ENCODE data around the gene SYNJ2. TPM values are rescaled to one million over a fixed set of nuclear protein-coding genes. Genes with fewer than 3 reads are reported as not detected.

Gene SYNJ2
- polyA plus RNA-seq, 1 donor from 2014 or later = 0.12 TPM

DNA sequence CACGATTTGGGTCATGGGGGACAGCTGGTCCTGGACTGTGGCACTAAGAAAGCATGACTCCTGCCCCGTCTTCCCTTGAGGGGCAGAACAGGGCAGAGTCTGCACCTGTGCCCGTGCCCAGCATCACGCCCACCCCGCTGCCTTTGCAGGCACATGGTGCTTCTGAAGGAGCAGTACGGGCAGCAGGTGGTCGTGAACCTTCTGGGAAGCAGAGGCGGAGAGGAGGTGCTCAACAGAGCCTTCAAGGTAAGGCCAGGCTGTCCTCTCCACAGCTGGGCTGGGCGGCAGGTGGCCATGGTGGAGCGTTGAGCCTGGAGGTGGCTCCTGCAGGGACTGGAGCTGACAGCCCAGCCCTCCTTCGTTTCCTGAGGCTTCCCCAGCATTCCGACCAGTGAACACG lies 77.4 kb downstream of the SYNJ2 start:
- Histone ChIP-seq H3K36me3 (ENCODE audit: insufficient read depth, low read length) (no peaks in the 10 kb centered on the region), H3F3A (ENCODE audit: insufficient read depth, low read length, poor library complexity, severe bottlenecking) (no peaks in the 10 kb centered on the region), H3K27ac (ENCODE audit: low read length) (no peak overlapping the region), H3K9ac (ENCODE audit: low read length) (no peak overlapping the region), H3K27me3 (ENCODE audit: insufficient read depth, low read depth, low read length) (no peaks in the 10 kb centered on the region), H3K9me3 (ENCODE audit: low read length) (no peaks in the 10 kb centered on the region), H4K20me1 (ENCODE audit: insufficient read depth) (no peaks in the 10 kb centered on the region), H3K4me3 (ENCODE audit: low read length) (no peak overlapping the region), H3K9me2 (ENCODE audit: insufficient read depth, low read length) (no peaks in the 10 kb centered on the region), H3K79me2 (replicated peaks; ENCODE audit: insufficient read depth, low read length) (no peaks in the 10 kb centered on the region), H2AFZ (ENCODE audit: low read depth, low read length) (no peak overlapping the region), H3K4me2 (ENCODE audit: low read length) (no peak overlapping the region)
- TF ChIP-seq MXI1 (conservative IDR thresholded peaks at IDR 0.05; ENCODE audit: poor library complexity, severe bottlenecking) (no peak), REST (IDR thresholded peaks at IDR 0.05; ENCODE audit: borderline replicate concordance) (no peak), TAF1 (IDR thresholded peaks at IDR 0.05; ENCODE audit: low read depth) (no peak), POLR2AphosphoS5 (IDR thresholded peaks at IDR 0.05) (no peak), RAD21 (conservative IDR thresholded peaks at IDR 0.05) (no peak), EZH2 (IDR thresholded peaks at IDR 0.05; ENCODE audit: borderline replicate concordance, insufficient read depth, low read length, poor library complexity, severe bottlenecking) (no peak), EP300 (conservative IDR thresholded peaks at IDR 0.05; ENCODE audit: poor library complexity, severe bottlenecking) (no peak), CTCF (IDR thresholded peaks at IDR 0.05; ENCODE audit: poor library complexity, severe bottlenecking) (no peak), SMC3 (conservative IDR thresholded peaks at IDR 0.05; ENCODE audit: poor library complexity) (no peak)

- Histone ChIP-seq H3K79me2 (replicated peaks; ENCODE audit: insufficient read depth, low read length) (no peaks in the 10 kb centered on the region), H3K9ac (ENCODE audit: low read length) (no peak overlapping the region), H3K9me2 (ENCODE audit: insufficient read depth, low read length) (no peaks in the 10 kb centered on the region), H3K36me3 (ENCODE audit: insufficient read depth, low read length) (no peaks in the 10 kb centered on the region), H3K9me3 (ENCODE audit: low read length) (no peaks in the 10 kb centered on the region), H3F3A (ENCODE audit: insufficient read depth, low read length, poor library complexity, severe bottlenecking) (no peaks in the 10 kb centered on the region), H2AFZ (ENCODE audit: low read depth, low read length) (no peak overlapping the region), H3K4me3 (ENCODE audit: low read length) (no peak overlapping the region), H3K27ac (ENCODE audit: low read length) (no peak overlapping the region), H3K27me3 (ENCODE audit: insufficient read depth, low read depth, low read length) (no peaks in the 10 kb centered on the region), H4K20me1 (ENCODE audit: insufficient read depth) (no peaks in the 10 kb centered on the region), H3K4me2 (ENCODE audit: low read length) (no peak overlapping the region)
- TF ChIP-seq RAD21 (conservative IDR thresholded peaks at IDR 0.05) (no peak), REST (IDR thresholded peaks at IDR 0.05; ENCODE audit: borderline replicate concordance) (no peak), MXI1 (conservative IDR thresholded peaks at IDR 0.05; ENCODE audit: poor library complexity, severe bottlenecking) (no peak), EZH2 (IDR thresholded peaks at IDR 0.05; ENCODE audit: borderline replicate concordance, insufficient read depth, low read length, poor library complexity, severe bottlenecking) (no peak), SMC3 (conservative IDR thresholded peaks at IDR 0.05; ENCODE audit: poor library complexity) (no peak)
Observed at GRCh38 chr6:158060455-158061360, 79.0 kb downstream of the SYNJ2 start.

All from neural cell (in vitro differentiated cells).